Activated CD4-positive, alpha-beta T cell treated with anti-CD3 and anti-CD28 coated beads for 36 hours (primary cell): ENCODE measurements around the gene ERI3. TPM values are rescaled to one million over a fixed set of nuclear protein-coding genes. Genes with fewer than 3 reads are reported as not detected.
A peak's percentile ranks its signal among the peaks of the same experiment; 100 is the strongest.

Experiments used
- ATAC-seq: fragments of 200-7000 bp; cut with Tn5 transposase; one replicate; pipeline ENCODE4 v1.10.0; 2021; ENCODE audit warnings: mild to moderate bottlenecking, moderate library complexity
- CTCF ChIA-PET: fragments of 350-600 bp; sonication (Branson Sonifier 250); formaldehyde crosslinking; loops from one replicate; lab custom pipeline; 2021; ENCODE audit warnings: antibody characterized with exemption; lab: Charles Lee
- POLR2A ChIA-PET: fragments of 350-600 bp; sonication (Branson Sonifier 250); formaldehyde crosslinking; loops from one replicate; lab custom pipeline; 2021; ENCODE audit warnings: antibody characterized with exemption, inconsistent platforms; lab: Charles Lee
- DNase-seq: peaks from one replicate; pipeline ENCODE4 v3.0.0-alpha.2; 2020
- H3K27ac Mint-ChIP-seq: one replicate; pipeline ENCODE4 v1.8.0; 2021; ENCODE audit warnings: mixed read lengths
- H3K27me3 Mint-ChIP-seq: one replicate; pipeline ENCODE4 v1.8.0; 2021; ENCODE audit warnings: mixed read lengths
- H3K36me3 Mint-ChIP-seq: one replicate; pipeline ENCODE4 v1.8.0; 2021; ENCODE audit warnings: low read depth, mixed read lengths
- H3K4me1 Mint-ChIP-seq: one replicate; pipeline ENCODE4 v1.8.0; 2021; ENCODE audit warnings: mixed read lengths
- H3K4me3 Mint-ChIP-seq: one replicate; pipeline ENCODE4 v1.8.0; 2021; ENCODE audit warnings: mild to moderate bottlenecking, moderate library complexity, mixed read lengths
- H3K9me3 Mint-ChIP-seq: one replicate; pipeline ENCODE4 v1.8.0; 2021; ENCODE audit warnings: low read depth, mixed read lengths
- intact Hi-C, 2 experiments: fragments of 100-400 bp; cut with DNase I in 1 of 2; cut with micrococcal nuclease in 1 of 2; formaldehyde crosslinking; loops; one replicate each; pipeline versions ENCODE4 v1.14.2 to v1.15.1; 2022 to 2024; cut with DNase I, micrococcal nuclease
- total RNA-seq, 2 experiments: library from RNA; stranded (reverse); gene quantifications; one replicate each; pipeline ENCODE4 v1.2.3, GENCODE V29; 2021

The ERI3 gene
- total RNA-seq, 2 experiments from 2014 or later = 36.7 to 41.3 TPM

DNA sequence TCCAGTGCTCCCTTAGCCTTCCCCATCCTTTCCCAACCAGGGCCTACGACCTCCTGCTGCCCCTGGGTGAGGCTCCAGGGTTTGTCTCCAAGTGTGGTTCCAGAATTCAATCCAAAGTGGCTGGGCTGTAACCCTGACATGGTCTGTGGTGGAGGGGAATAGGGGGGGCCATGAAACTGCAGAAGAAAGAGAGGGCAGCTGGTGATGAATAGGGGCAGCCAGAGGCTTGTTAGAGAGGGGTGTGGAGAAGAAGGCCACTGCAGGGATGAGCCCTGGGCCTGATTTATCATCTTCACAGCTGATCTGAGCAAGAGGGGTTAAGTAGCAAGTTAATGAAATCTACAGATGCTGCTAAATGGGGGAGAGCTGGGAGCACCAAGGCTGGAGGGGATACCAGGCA is 12.9 kb upstream of the ERI3 start:
- ATAC-seq = no peak
- H3K27me3 Mint-ChIP-seq = no peaks in the 10 kb centered on the region
- H3K27ac Mint-ChIP-seq = no peak overlapping the region
- DNase-seq = no peak
- H3K9me3 Mint-ChIP-seq = no peaks in the 10 kb centered on the region
- CTCF ChIA-PET = interaction anchor here (0.7 to 0.8 kb wide), 3 partner anchors 21 to 285 kb away, joined by 3 read pairs; no protein-coding TSS in a partner anchor
- no peaks in the 10 kb centered on the region for H3K4me1 Mint-ChIP-seq
- intact Hi-C loops = no loop called here
- POLR2A ChIA-PET = no interaction called here
- H3K4me3 Mint-ChIP-seq = no peak overlapping the region
- H3K36me3 Mint-ChIP-seq = no peaks in the 10 kb centered on the region

DNA sequence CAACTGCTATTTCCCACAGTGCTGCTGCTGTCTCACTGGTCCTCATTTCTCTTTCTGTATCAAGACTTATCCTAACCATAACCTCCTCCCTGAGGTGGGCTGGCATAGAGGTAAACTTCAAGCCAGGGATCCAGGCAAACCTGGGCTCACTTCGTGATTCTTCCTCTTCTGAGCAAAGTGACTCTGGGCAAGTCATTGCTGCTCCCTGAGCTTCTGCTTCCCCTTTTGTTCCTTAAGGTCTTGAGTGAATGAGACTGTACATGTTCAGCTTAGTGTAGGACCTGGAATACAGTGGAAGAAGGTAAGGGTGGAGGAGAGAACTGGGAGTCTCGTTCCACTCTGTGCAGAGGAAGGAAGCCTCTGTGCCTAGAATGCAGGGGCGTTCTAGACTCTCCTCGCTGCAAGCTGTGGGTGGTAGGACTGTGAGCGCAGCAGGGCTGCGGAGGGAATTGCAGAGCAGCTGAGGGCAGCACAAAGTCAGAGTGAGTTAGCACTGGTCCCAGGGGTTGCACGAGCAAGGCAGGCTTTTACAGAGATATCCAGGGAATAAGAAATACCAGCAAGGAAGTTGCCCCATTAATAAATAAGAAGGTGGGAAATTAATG is 11.4 kb upstream of the ERI3 start:
- CTCF ChIA-PET = interaction anchor here (0.7 to 1.4 kb wide), 2 partner anchors 214 to 352 kb away, joined by 3 to 4 read pairs; no protein-coding TSS in a partner anchor
- intact Hi-C loops = no loop called here
- no peak for ATAC-seq
- Mint-ChIP-seq H3K4me1 (no peaks in the 10 kb centered on the region), H3K27me3 (no peaks in the 10 kb centered on the region), H3K4me3 (no peak overlapping the region), H3K9me3 (no peaks in the 10 kb centered on the region), H3K27ac (no peak overlapping the region), H3K36me3 (no peaks in the 10 kb centered on the region)
- no peak for DNase-seq
- POLR2A ChIA-PET = interaction anchor here (0.6 kb wide), 1 partner anchor 111 kb away, joined by 3 read pairs; no protein-coding TSS in a partner anchor

DNA sequence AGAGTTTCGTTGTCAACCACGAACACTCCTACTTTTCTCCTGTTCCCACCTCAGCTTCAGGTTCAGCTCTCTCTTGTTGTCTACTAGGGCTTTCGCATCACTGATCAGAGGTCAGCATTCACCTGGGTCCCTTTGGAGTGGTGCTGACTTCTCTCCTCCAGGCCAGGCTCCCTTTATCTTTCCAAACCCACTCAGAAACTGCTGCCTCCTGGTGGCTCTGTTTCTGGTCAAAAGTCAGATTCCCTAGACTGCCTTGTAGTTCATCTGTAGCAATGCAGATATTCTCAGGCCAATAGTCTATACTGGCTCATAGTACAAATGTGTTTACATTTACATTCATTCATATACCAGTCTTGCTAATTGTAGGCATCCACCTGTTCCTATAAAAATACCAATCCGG is 6.4 kb upstream of the ERI3 start:
- Mint-ChIP-seq H3K36me3 (no peaks in the 10 kb centered on the region), H3K4me3 (no peak overlapping the region), H3K27ac (no peak overlapping the region), H3K27me3 (no peaks in the 10 kb centered on the region), H3K9me3 (no peaks in the 10 kb centered on the region), H3K4me1 (no peaks in the 10 kb centered on the region)
- ChIA-PET POLR2A (no interaction called here), CTCF (interaction anchor here (0.6 to 1.0 kb wide), 2 partner anchors 144 to 190 kb away, joined by 3 to 4 read pairs; no protein-coding TSS in a partner anchor)
- DNase-seq (no peak), ATAC-seq (no peak)
- intact Hi-C loops = no loop called here

DNA sequence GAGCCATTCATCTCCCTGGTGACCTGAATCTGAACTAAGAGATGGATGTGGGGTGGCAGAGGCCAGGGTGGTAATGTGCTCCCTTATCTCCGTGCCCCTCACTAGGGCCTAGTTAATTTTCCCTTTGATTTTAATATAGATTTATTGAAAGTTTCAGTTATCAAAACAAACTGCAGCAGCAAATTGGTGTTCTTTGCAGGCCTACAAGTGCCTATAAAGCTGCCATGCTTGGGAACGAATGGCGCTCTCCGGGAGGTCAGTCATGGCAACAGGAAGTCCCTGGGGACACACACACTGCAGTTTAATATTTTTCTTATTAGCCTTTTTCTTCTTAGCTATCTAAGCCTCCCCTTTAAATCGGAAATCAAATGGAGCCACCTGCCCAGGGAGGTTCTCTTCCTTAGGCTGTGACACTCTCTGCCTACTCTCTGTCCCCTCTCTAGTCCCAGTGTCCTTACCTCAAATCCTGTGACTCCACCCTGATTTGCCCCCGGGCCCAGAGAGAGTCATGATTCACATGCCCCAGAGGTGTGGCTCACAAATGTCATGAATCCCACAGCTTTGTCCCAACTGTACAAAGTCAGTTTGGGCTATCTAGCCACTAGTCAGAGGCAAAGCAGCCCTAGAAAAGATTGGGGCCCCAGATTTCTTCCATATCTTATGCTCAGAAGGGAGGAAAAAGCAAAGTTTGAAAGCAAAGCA is 4.3 kb upstream of the ERI3 start:
- no peak overlapping the region for H3K27ac Mint-ChIP-seq
- no peaks in the 10 kb centered on the region for H3K9me3 Mint-ChIP-seq
- ATAC-seq (no peak), DNase-seq (no peak)
- ChIA-PET POLR2A (interaction anchor here (0.6 kb wide), 1 partner anchor 17 kb away, joined by 3 read pairs; no protein-coding TSS in a partner anchor), CTCF (interaction anchor here (1.2 kb wide), 1 partner anchor 40 kb away, joined by 3 read pairs; no protein-coding TSS in a partner anchor)
- H3K4me3 Mint-ChIP-seq = no peak overlapping the region
- no peaks in the 10 kb centered on the region for H3K27me3 Mint-ChIP-seq
- H3K4me1 Mint-ChIP-seq = peaks cover 7% of the 10 kb centered on the region
- no peaks in the 10 kb centered on the region for H3K36me3 Mint-ChIP-seq
- intact Hi-C loops = loop anchor here in 1 of 2 experiments (5.0 to 10.0 kb wide), 3 partner anchors 707 to 1515 kb away; partner anchors contain the start of genes KDM4A and ZNF691

DNA sequence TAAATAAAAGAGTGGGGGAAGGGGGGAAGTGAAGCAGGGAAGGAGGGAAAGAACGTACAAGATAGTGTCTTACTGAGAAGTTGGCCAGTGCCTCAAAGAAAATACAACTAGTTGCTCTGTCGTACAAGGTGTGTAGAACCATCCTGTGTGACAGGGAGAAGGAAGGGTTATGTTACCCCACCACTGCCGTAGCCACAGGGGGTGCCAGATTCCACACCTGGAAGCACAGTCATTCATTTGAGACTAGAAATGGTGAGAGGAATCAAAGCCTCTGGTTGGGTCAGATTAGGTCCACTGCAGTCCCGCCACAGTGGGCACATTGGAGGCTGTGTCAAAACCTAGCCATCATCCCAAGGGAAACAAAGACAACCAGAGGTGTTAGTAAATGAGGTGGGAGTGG is 2.7 kb upstream of the ERI3 start:
- H3K4me1 Mint-ChIP-seq = peaks cover 24% of the 10 kb centered on the region
- intact Hi-C loops = loop anchor here in 1 of 2 experiments (5.0 to 10.0 kb wide), 3 partner anchors 705 to 1513 kb away; partner anchors contain the start of genes KDM4A and ZNF691
- H3K4me3 Mint-ChIP-seq = no peak overlapping the region
- no peaks in the 10 kb centered on the region for H3K9me3 Mint-ChIP-seq
- DNase-seq = no peak
- ChIA-PET POLR2A (no interaction called here), CTCF (no interaction called here)
- H3K27me3 Mint-ChIP-seq = no peaks in the 10 kb centered on the region
- H3K36me3 Mint-ChIP-seq = peaks cover 2% of the 10 kb centered on the region
- H3K27ac Mint-ChIP-seq = no peak overlapping the region
- ATAC-seq = no peak

DNA sequence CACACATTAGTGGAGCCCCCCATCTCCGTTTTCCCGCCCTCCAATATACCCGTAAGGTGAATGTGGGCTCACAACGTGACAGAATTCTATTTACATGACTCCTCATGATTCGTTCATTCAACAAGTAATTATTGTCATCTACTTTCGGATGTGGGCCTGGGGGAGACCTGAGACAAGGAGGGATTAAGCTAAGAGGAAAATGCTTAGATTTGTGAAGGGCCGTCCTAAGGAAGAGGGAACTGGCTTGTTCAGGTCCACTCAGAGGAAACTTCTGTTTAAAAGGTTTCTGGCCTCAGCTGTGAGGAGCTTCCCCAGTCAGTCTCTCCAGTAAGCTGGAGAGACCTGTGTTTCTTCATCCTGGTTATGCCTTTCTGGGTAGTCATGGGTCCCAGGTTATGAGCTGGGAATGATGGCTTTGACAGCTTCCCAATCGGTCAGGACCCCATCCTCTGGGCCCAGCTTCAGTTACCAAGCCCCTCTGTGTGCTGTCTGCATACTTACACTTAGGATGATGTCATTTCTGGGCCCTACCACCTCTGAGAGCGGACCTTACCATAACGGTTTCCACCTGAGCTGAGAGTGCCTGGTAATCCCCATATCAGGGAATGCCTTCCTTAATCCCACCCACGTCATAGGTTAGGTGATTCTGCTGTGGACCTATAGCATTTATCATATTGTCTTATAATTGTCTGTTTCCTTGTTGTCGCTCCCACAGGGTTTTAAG is 687 bp upstream of the ERI3 start:
- H3K4me1 Mint-ChIP-seq = peaks cover 33% of the 10 kb centered on the region
- intact Hi-C loops = loop anchor here in 1 of 2 experiments (1.0 to 10.0 kb wide), 12 partner anchors 138 to 1511 kb away; partner anchors contain the start of genes ARMH1, ATP6V0B, CCDC24 and DMAP1
- H3K27ac Mint-ChIP-seq = peak overlapping the region; percentile 75
- H3K27me3 Mint-ChIP-seq = no peaks in the 10 kb centered on the region
- ATAC-seq (no peak), DNase-seq (no peak)
- peak overlapping the region; percentile 90 for H3K4me3 Mint-ChIP-seq
- ChIA-PET CTCF (interaction anchor here (0.5 to 1.6 kb wide), 4 partner anchors 9 to 1316 kb away, joined by 3 to 4 read pairs (median 4); no protein-coding TSS in a partner anchor), POLR2A (no interaction called here)
- peaks cover 4% of the 10 kb centered on the region for H3K36me3 Mint-ChIP-seq
- no peaks in the 10 kb centered on the region for H3K9me3 Mint-ChIP-seq

DNA sequence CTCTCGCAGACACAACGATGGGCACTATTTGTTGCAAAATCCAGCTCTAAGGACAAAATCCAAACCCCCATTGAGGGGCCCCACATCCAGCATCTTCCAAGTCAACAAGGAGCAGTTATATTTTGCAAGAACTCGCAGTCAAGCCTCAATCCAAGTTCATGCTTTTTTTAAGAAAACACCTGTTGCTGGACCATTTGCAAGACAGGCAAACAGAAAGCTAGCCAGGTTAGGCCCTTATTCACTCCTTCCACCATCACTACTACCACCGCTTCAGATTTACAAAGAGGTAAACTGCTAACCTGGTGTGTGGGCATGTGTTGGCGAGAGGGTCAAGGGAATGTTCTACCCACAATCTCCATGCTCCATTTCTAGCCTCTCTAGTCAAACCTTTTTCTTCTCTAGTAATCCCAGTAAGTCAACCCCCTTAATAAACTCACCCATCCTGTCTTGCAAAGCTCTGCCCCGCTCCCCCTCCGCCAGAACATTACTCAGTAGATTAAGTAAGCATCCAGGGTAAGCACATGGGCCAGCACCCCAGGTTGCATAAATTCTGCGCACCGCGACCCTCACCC is 703 bp downstream of the ERI3 start:
- Mint-ChIP-seq H3K4me1 (peaks cover 34% of the 10 kb centered on the region), H3K9me3 (no peaks in the 10 kb centered on the region), H3K27ac (peak overlapping the region; percentile 82), H3K36me3 (peaks cover 4% of the 10 kb centered on the region), H3K27me3 (no peaks in the 10 kb centered on the region), H3K4me3 (peak overlapping the region; percentile 90)
- DNase-seq (no peak), ATAC-seq (no peak)
- intact Hi-C loops = loop anchor here in 1 of 2 experiments (10.0 kb wide), 2 partner anchors 950 to 1510 kb away; partner anchors contain the start of gene ZNF691
- ChIA-PET POLR2A (interaction anchor here (0.7 kb wide), 1 partner anchor 143 kb away, joined by 3 read pairs; no protein-coding TSS in a partner anchor), CTCF (interaction anchor here (0.6 to 1.6 kb wide), 5 partner anchors 16 to 327 kb away, joined by 3 to 5 read pairs (median 3); no protein-coding TSS in a partner anchor)

DNA sequence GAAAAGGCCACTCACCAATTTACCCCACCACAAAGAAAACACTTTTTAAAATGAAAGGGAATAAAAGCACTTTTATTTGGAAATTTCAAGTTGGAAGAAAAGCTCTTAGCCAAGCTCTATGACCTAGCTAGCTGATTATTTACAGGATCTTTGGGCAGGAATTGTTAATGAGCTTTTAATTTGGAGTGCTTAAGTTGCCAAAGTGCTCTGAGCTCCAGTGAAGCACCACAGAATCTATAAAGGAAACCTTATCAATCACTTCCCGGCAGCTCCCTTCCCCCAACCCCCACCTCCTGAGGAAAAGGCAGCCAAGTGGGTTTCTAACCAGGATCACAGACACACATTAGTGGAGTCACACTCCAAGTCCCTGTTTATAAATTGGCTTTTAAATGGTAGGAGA is 1.5 kb downstream of the ERI3 start:
- no peaks in the 10 kb centered on the region for H3K9me3 Mint-ChIP-seq
- intact Hi-C loops = loop anchor here in 1 of 2 experiments (10.0 kb wide), 2 partner anchors 951 to 1509 kb away; partner anchors contain the start of gene ZNF691
- no peaks in the 10 kb centered on the region for H3K27me3 Mint-ChIP-seq
- ATAC-seq (no peak), DNase-seq (no peak)
- ChIA-PET POLR2A (no interaction called here), CTCF (interaction anchor here (0.6 to 1.6 kb wide), 5 partner anchors 30 to 328 kb away, joined by 3 to 5 read pairs (median 3); no protein-coding TSS in a partner anchor)
- H3K27ac Mint-ChIP-seq = no peak overlapping the region
- peaks cover 4% of the 10 kb centered on the region for H3K36me3 Mint-ChIP-seq
- no peak overlapping the region for H3K4me3 Mint-ChIP-seq
- peaks cover 35% of the 10 kb centered on the region for H3K4me1 Mint-ChIP-seq

DNA sequence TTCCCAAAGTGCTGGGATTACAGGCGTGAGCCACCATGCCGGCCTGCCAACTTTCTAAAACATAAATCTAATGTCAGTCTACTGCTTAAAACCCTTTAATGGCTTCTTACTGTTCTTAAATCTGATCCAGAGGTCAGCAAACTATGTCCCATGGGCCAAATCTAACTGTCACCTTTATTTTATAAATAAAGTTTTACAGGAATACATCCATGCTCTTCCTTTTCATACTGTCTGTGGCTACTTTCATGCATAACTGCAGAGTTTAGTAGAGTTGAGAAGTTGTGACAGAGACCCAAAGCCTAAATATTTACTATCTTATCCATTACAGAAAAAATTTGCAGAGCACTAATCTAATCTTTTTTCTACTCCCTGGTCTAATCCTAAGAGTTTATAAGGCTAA is 3.8 kb downstream of the ERI3 start:
- CTCF ChIA-PET = interaction anchor here (0.9 to 1.6 kb wide), 2 partner anchors 24 to 29 kb away, joined by 3 to 4 read pairs; no protein-coding TSS in a partner anchor
- no peak overlapping the region for H3K27ac Mint-ChIP-seq
- H3K27me3 Mint-ChIP-seq = no peaks in the 10 kb centered on the region
- H3K4me1 Mint-ChIP-seq = peaks cover 37% of the 10 kb centered on the region
- POLR2A ChIA-PET = interaction anchor here (0.7 kb wide), 1 partner anchor 821 kb away, joined by 4 read pairs; no protein-coding TSS in a partner anchor
- DNase-seq (no peak), ATAC-seq (no peak)
- intact Hi-C loops = loop anchor here in 1 of 2 experiments (10.0 kb wide), 2 partner anchors 954 to 1506 kb away; partner anchors contain the start of gene ZNF691
- H3K36me3 Mint-ChIP-seq = peaks cover 4% of the 10 kb centered on the region
- H3K9me3 Mint-ChIP-seq = no peaks in the 10 kb centered on the region
- no peak overlapping the region for H3K4me3 Mint-ChIP-seq

DNA sequence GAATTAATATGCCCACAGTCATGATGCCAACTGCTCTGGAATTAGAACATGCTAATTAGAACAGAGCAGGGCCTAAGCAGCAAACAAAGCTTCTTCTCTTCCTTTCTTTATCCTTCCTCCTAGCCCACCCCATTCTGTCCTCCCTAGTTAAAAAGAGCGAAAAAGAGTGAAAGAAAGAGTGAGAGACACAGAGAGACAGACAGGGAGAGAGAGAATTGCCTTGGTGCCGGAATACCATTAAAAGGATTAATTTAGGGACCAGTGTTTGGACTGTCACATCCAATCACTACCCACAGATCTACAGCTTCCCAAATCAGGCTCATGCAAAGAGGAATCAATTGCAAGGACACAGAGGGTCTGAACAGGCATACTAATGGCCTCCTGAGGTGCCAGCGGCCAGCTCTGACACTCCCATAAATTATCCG is 7.0 kb downstream of the ERI3 start:
- ChIA-PET CTCF (interaction anchor here (0.6 kb wide), 1 partner anchor 30 kb away, joined by 3 read pairs; no protein-coding TSS in a partner anchor), POLR2A (interaction anchor here (0.6 to 0.7 kb wide), 2 partner anchors 57 to 71 kb away, joined by 5 read pairs; no protein-coding TSS in a partner anchor)
- intact Hi-C loops = no loop called here
- H3K27me3 Mint-ChIP-seq = no peaks in the 10 kb centered on the region
- peaks cover 4% of the 10 kb centered on the region for H3K36me3 Mint-ChIP-seq
- H3K4me3 Mint-ChIP-seq = no peak overlapping the region
- H3K27ac Mint-ChIP-seq = no peak overlapping the region
- no peak for ATAC-seq
- H3K9me3 Mint-ChIP-seq = no peaks in the 10 kb centered on the region
- DNase-seq = no peak
- H3K4me1 Mint-ChIP-seq = peaks cover 20% of the 10 kb centered on the region
